ENCODE results near the gene KRTAP10-5.

GRCh38 chr21:44551340-44551961 lies 29.0 kb downstream of the KRTAP10-5 start, which contains the start of gene KRTAP10-2:
- TF ChIP-seq POLR2AphosphoS5 (IDR thresholded peaks at IDR 0.05; ENCODE audit: low read depth, low read length), result no peak
- no peak for TF ChIP-seq TAF1 (IDR thresholded peaks at IDR 0.05; ENCODE audit: low read depth, low read length)

Data from GM12891 (cell line).